Ascending aorta (tissue), 2 donors: ENCODE data around the gene CAMK2D. TPM values are rescaled to one million over a fixed set of nuclear protein-coding genes. Genes with fewer than 3 reads are reported as not detected.

ENCODE experiments used
- DNase-seq, 2 donors: peaks; one replicate each; pipeline ENCODE4 v3.0.0-alpha.2; 2019; ENCODE audit warnings: low spot score in 2 of 2
- H3K27ac ChIP-seq, 2 donors: fragments of 200-600 bp; sonication (generic); one replicate each; pipeline ENCODE4 v1.5.1; 2016 to 2017; ENCODE audit warnings: mild to moderate bottlenecking in 1 of 2
- H3K27me3 ChIP-seq: fragments of 200-600 bp; sonication (generic); one replicate; pipeline ENCODE4 v1.5.1; 2017
- H3K36me3 ChIP-seq, 2 donors: fragments of 200-600 bp; sonication (generic); one replicate each; pipeline ENCODE4 v1.5.1; 2016
- H3K4me1 ChIP-seq, 2 donors: fragments of 200-600 bp; sonication (generic); one replicate each; pipeline ENCODE4 v1.5.1; 2016 to 2017; ENCODE audit warnings: mild to moderate bottlenecking in 1 of 2
- H3K4me3 ChIP-seq, 2 donors: fragments of 200-600 bp; sonication (generic); one replicate each; pipeline ENCODE4 v1.5.1; 2016 to 2017; ENCODE audit warnings: mild to moderate bottlenecking in 1 of 2
- H3K9me3 ChIP-seq, 2 donors: fragments of 200-600 bp; sonication (generic); one replicate each; pipeline ENCODE4 v1.5.1; 2016
- CTCF ChIP-seq, 3 experiments: fragments of 200-600 bp in 2 of 3; fragments of 450-650 bp in 1 of 3; sonication (generic) in 2 of 3; IDR thresholded peaks; one replicate each; pipeline ENCODE4 v1.5.1; 2016 to 2019; ENCODE audit warnings: antibody characterized with exemption in 3 of 3, mild to moderate bottlenecking in 1 of 3, moderate library complexity in 1 of 3
- intact Hi-C: fragments of 100-400 bp; cut with DNase I; formaldehyde crosslinking; loops from one replicate; pipeline ENCODE4 v1.15.1; 2023
- total RNA-seq: library from RNA; depleted of rRNA; stranded (reverse); fragments of >200 nt; gene quantifications from one replicate; pipeline ENCODE4 v1.1.0, GENCODE V29; 2016

Gene CAMK2D
- total RNA-seq, 1 donor from 2014 or later = 23.8 TPM

GRCh38 chr4:113553082-113553481, 208.5 kb downstream of the CAMK2D start:
- Histone ChIP-seq H3K9me3 (no peaks in the 10 kb centered on the region), H3K36me3 (no peaks in the 10 kb centered on the region), H3K27me3 (no peaks in the 10 kb centered on the region), H3K4me1 (peaks cover 0 to 5% of the 10 kb centered on the region in 2 donors), H3K27ac (no peak overlapping the region), H3K4me3 (no peak overlapping the region)
- no peak for DNase-seq
- intact Hi-C loops = no loop called here
- no peak for TF ChIP-seq CTCF (IDR thresholded peaks at IDR 0.05)

DNA sequence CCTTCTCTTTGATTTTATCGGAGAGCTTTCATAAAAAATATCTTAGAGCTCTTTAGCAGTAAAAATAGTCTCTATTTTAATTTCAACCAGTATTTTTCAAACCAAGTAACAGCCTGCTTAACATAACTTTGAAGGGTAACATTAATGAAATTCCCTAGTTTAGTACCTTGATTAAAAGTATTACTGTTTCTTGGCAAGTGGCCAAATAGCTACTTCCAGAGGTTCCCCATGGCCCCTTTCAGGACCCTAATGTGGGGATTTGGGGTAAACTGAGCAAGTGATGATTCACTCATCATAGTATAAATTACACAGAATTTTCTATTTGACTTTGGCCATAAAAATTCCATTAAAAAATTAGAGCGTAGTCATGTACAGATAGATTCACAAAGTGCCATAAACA, 211.0 kb downstream of the CAMK2D start:
- no peaks in the 10 kb centered on the region for H3K9me3 ChIP-seq
- intact Hi-C loops = no loop called here
- no peak for DNase-seq
- no peak overlapping the region for H3K27ac ChIP-seq
- H3K4me3 ChIP-seq = no peak overlapping the region
- no peak for TF ChIP-seq CTCF (IDR thresholded peaks at IDR 0.05)
- H3K36me3 ChIP-seq = no peaks in the 10 kb centered on the region
- H3K4me1 ChIP-seq = peaks cover 0 to 3% of the 10 kb centered on the region in 2 donors
- no peaks in the 10 kb centered on the region for H3K27me3 ChIP-seq

DNA sequence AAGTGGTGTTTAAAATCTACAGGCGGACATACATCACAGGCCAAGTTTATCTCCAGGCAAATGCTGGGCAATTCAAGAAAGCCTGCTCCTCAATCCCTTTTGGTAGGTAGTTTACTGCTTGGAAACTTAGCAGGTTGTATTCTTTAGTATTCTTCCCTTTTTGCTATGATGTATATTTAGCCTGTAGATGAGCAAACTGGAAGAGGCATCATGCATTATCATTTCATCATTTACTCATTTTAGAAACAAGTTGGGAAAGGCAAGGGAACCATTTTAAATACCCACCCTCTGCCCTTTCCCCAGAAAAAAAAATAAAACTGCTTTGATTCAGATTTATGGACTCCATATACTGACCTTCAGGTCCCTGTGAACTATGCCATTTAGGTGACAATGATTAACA, 213.2 kb downstream of the CAMK2D start:
- intact Hi-C loops = loop anchor here (2.0 to 5.0 kb wide), 3 partner anchors 81 to 154 kb away; no protein-coding TSS in a partner anchor
- DNase-seq = no peak
- Histone ChIP-seq H3K4me3 (no peak overlapping the region), H3K4me1 (peaks cover 0 to 3% of the 10 kb centered on the region in 2 donors), H3K9me3 (no peaks in the 10 kb centered on the region), H3K36me3 (no peaks in the 10 kb centered on the region), H3K27ac (peak overlapping the region; percentile 39 to 53), H3K27me3 (no peaks in the 10 kb centered on the region)
- TF ChIP-seq CTCF (IDR thresholded peaks at IDR 0.05) = no peak

- DNase-seq = peak; percentile 79 to 94
- intact Hi-C loops = loop anchor here (1.0 to 5.0 kb wide), 4 partner anchors 80 to 214 kb away; partner anchors contain the start of gene CAMK2D
- H3K36me3 ChIP-seq = no peaks in the 10 kb centered on the region
- peak overlapping the region; percentile 39 to 53 for H3K27ac ChIP-seq
- peak; percentile 93 to 96 (median 95) for TF ChIP-seq CTCF (IDR thresholded peaks at IDR 0.05)
- peak overlapping the region in 1 of 2 donors; percentile 8 for H3K4me3 ChIP-seq
- peaks cover 0 to 3% of the 10 kb centered on the region in 2 donors for H3K4me1 ChIP-seq
- no peaks in the 10 kb centered on the region for H3K27me3 ChIP-seq
- no peaks in the 10 kb centered on the region for H3K9me3 ChIP-seq
Measured at GRCh38 chr4:113547487-113548042, 214.0 kb downstream of the CAMK2D start.

DNA sequence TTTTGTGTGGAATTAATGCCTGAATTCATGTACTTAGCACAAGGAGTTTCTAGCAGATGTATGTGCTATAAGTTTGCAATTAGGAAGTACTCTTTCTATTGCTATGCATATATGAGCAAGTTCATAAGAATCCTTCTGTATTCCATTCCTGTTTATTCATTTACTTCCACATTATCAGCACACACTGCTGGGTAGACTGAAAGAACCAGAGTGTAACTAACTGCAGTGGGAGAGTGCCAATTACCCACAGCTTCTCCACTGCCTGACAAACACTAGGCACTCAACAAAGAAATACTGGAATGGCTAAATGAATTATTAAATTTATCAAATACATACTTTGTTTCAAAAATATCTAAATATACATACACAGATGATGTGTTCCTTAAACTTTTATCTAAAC, 219.6 kb downstream of the CAMK2D start:
- Histone ChIP-seq H3K4me1 (peaks cover 0 to 10% of the 10 kb centered on the region in 2 donors), H3K36me3 (no peaks in the 10 kb centered on the region), H3K9me3 (no peaks in the 10 kb centered on the region), H3K4me3 (no peak overlapping the region), H3K27ac (no peak overlapping the region), H3K27me3 (no peaks in the 10 kb centered on the region)
- no peak for DNase-seq
- no peak for TF ChIP-seq CTCF (IDR thresholded peaks at IDR 0.05)
- intact Hi-C loops = no loop called here
